ENCODE data around the gene MRPS10. TPM values are rescaled to one million over a fixed set of nuclear protein-coding genes. Genes with fewer than 3 reads are reported as not detected.
"Not testable (repeated sequence)": the region's sequence is repeated elsewhere in the genome, so short reads cannot be mapped to it uniquely, and the experiment has no call there.

Gene MRPS10
- total and polyA plus RNA-seq, 2 donors (not counting 1 experiment from before 2014, with no cell fraction given) = 10.5 to 26.4 TPM

GRCh38 chr6:42210551-42210950 is 7.1 kb downstream of the MRPS10 start:
- TF ChIP-seq CTCF (IDR thresholded peaks at IDR 0.05) (no peak), EZH2 (IDR thresholded peaks at IDR 0.05; ENCODE audit: borderline replicate concordance, insufficient read depth, low read depth, low read length, poor library complexity, severe bottlenecking) (no peak)
- Histone ChIP-seq H3K27me3 (replicated peaks in 1 of 4; ENCODE audit: control extremely low read depth in 1 of 4, control insufficient read depth in 3 of 4, insufficient read depth in 4 of 4, low read length in 3 of 4) (no peaks in the 10 kb centered on the region), H3K4me1 (ENCODE audit: control insufficient read depth in 2 of 2, insufficient read depth in 2 of 2, low read length in 2 of 2) (peaks cover 0 to 7% of the 10 kb centered on the region in 2 donors), H3K79me2 (ENCODE audit: control insufficient read depth, insufficient read depth, low read length) (peaks cover 18% of the 10 kb centered on the region), H3K36me3 (replicated peaks in 1 of 2; ENCODE audit: control extremely low read depth in 1 of 2, control insufficient read depth in 1 of 2, extremely low read depth in 1 of 2, insufficient read depth in 2 of 2, low read length in 1 of 2) (peaks cover 8 to 65% of the 10 kb centered on the region in 2 experiments), H3K4me3 (ENCODE audit: control extremely low read depth in 1 of 5, extremely low read depth in 1 of 5, insufficient read depth in 1 of 5, low read depth in 2 of 5, low read length in 4 of 5) (no peak overlapping the region), H2AFZ (ENCODE audit: insufficient read depth, low read depth, low read length, poor library complexity, severe bottlenecking) (no peak overlapping the region), H4K20me1 (ENCODE audit: control insufficient read depth, insufficient read depth, low read length, poor library complexity, severe bottlenecking) (peaks cover 6% of the 10 kb centered on the region), H3K9me3 (ENCODE audit: control extremely low read depth in 1 of 3, control insufficient read depth in 2 of 3, insufficient read depth in 1 of 3, low read length in 2 of 3) (no peaks in the 10 kb centered on the region), H3K4me2 (replicated peaks; ENCODE audit: low read depth, low read length, poor library complexity, severe bottlenecking) (no peak overlapping the region), H3K9ac (ENCODE audit: low read length) (no peak overlapping the region), H3K27ac (ENCODE audit: low read length in 2 of 2) (no peak overlapping the region)
- WGBS (ENCODE audit: insufficient coverage) = no CpG with 5 or more reads among the region's 1 CpG
- Mint-ChIP-seq H3K9me3 (ENCODE audit: insufficient read depth) (no peaks in the 10 kb centered on the region), H3K4me1 (peaks cover 17% of the 10 kb centered on the region), H3K27me3 (no peaks in the 10 kb centered on the region), H3K4me3 (no peak overlapping the region), H3K27ac (no peak overlapping the region)
- ATAC-seq (ENCODE audit: low read depth) (no peak), DNase-seq (no peak)
- ChIA-PET CTCF (no interaction called here), POLR2A (no interaction called here)
- intact Hi-C loops (cut with micrococcal nuclease) = loop anchor here (10.0 kb wide), 2 partner anchors 664 to 1474 kb away; partner anchors contain the start of genes MRPS18A and RPL7L1

GRCh38 chr6:42207559-42207958 is 10.1 kb downstream of the MRPS10 start:
- not testable (repeated sequence) for H3K4me3 Mint-ChIP-seq

More at GRCh38 chr6:42207559-42207958, 10.1 kb downstream of the MRPS10 start:
- H2AFZ ChIP-seq (ENCODE audit: insufficient read depth, low read depth, low read length, poor library complexity, severe bottlenecking); H3K27ac ChIP-seq (ENCODE audit: low read length in 2 of 2); H3K9ac ChIP-seq (ENCODE audit: low read length); POLR2A ChIA-PET; H3K4me1 ChIP-seq (ENCODE audit: control insufficient read depth in 2 of 2, insufficient read depth in 2 of 2, low read length in 2 of 2); H3K27ac Mint-ChIP-seq; H3K27me3 ChIP-seq (replicated peaks in 1 of 4; ENCODE audit: control extremely low read depth in 1 of 4, control insufficient read depth in 3 of 4, insufficient read depth in 4 of 4, low read length in 3 of 4); DNase-seq; H3K4me2 ChIP-seq (replicated peaks; ENCODE audit: low read depth, low read length, poor library complexity, severe bottlenecking); ATAC-seq (ENCODE audit: low read depth); H3K79me2 ChIP-seq (ENCODE audit: control insufficient read depth, insufficient read depth, low read length); intact Hi-C loops (cut with micrococcal nuclease); H3K9me3 Mint-ChIP-seq (ENCODE audit: insufficient read depth); H3K4me3 ChIP-seq (ENCODE audit: control extremely low read depth in 1 of 5, extremely low read depth in 1 of 5, insufficient read depth in 1 of 5, low read depth in 2 of 5, low read length in 4 of 5); H3K27me3 Mint-ChIP-seq; H4K20me1 ChIP-seq (ENCODE audit: control insufficient read depth, insufficient read depth, low read length, poor library complexity, severe bottlenecking); H3K9me3 ChIP-seq (ENCODE audit: control extremely low read depth in 1 of 3, control insufficient read depth in 2 of 3, insufficient read depth in 1 of 3, low read length in 2 of 3); H3K4me1 Mint-ChIP-seq: not testable (repeated sequence)
- peaks cover 11 to 67% of the 10 kb centered on the region in 2 experiments for H3K36me3 ChIP-seq (replicated peaks in 1 of 2; ENCODE audit: control extremely low read depth in 1 of 2, control insufficient read depth in 1 of 2, extremely low read depth in 1 of 2, insufficient read depth in 2 of 2, low read length in 1 of 2)
- CTCF ChIA-PET = interaction anchor here (0.7 kb wide), 1 partner anchor 10 kb away, joined by 3 read pairs; no protein-coding TSS in a partner anchor
- WGBS (ENCODE audit: insufficient coverage) = no CpG with 5 or more reads among the region's 2 CpGs
